IMR-90 (cell line): ENCODE data around the gene TAS2R19. TPM values are rescaled to one million over a fixed set of nuclear protein-coding genes. Genes with fewer than 3 reads are reported as not detected.

Source experiments
- ATAC-seq: fragments of 200-7000 bp; cut with Tn5 transposase; 2 replicates; pipeline ENCODE4 v1.9.1; 2020; ENCODE audit warnings: low read depth, mild to moderate bottlenecking, moderate library complexity
- BruUV-seq: library from RNA; stranded (reverse); fragments of 400-500 nt; replicated peaks from 2 replicates; lab custom pipeline; 2021; lab: Mats Ljungman, UMichigan
- CTCF ChIA-PET: fragments of 300-600 bp; formaldehyde crosslinking; extraction: SDS; loops from one replicate; lab custom pipeline; 2021; ENCODE audit warnings: antibody characterized with exemption; lab: Yijun Ruan, JAX
- POLR2A ChIA-PET: fragments of 300-600 bp; sonication (Branson Sonifier 250); formaldehyde crosslinking; loops from one replicate; lab custom pipeline; 2022; ENCODE audit warnings: antibody characterized with exemption; ENCODE audit not compliant: unreplicated experiment; lab: Charles Lee
- DNase-seq: peaks from one replicate; pipeline ENCODE4 v3.0.0; 2013
- H2AFZ ChIP-seq: replicated peaks from 2 replicates; pipeline ENCODE3; 2013; ENCODE audit warnings: low read length, mild to moderate bottlenecking; ENCODE audit not compliant: poor library complexity
- H2AK5ac ChIP-seq: 2 replicates; pipeline ENCODE4 v1.6.1; 2013; ENCODE audit warnings: low read depth, low read length, inconsistent platforms
- H2AK9ac ChIP-seq: replicated peaks from 2 replicates; pipeline ENCODE3; 2013; ENCODE audit warnings: mild to moderate bottlenecking, low read depth, low read length, moderate library complexity; ENCODE audit not compliant: poor library complexity
- H2BK120ac ChIP-seq: 2 replicates; pipeline ENCODE4 v1.6.1; 2013; ENCODE audit warnings: low read depth, low read length, inconsistent platforms
- H2BK15ac ChIP-seq: 3 replicates; pipeline ENCODE4 v1.6.1; 2013; ENCODE audit warnings: low read depth, low read length, inconsistent platforms
- H2BK20ac ChIP-seq: 2 replicates; pipeline ENCODE4 v1.6.1; 2013; ENCODE audit warnings: low read depth, mild to moderate bottlenecking, inconsistent platforms, low read length, moderate library complexity
- H2BK5ac ChIP-seq: 2 replicates; pipeline ENCODE4 v1.6.1; 2013; ENCODE audit warnings: mild to moderate bottlenecking, low read depth, low read length, inconsistent platforms; ENCODE audit not compliant: poor library complexity, severe bottlenecking
- H3K14ac ChIP-seq: replicated peaks from 2 replicates; pipeline ENCODE4 v1.6.1; 2013; ENCODE audit warnings: low read depth, low read length, inconsistent platforms
- H3K18ac ChIP-seq: 2 replicates; pipeline ENCODE4 v1.6.1; 2013; ENCODE audit warnings: low read depth, low read length, control low read depth
- H3K23ac ChIP-seq: 2 replicates; pipeline ENCODE4 v1.6.1; 2013; ENCODE audit warnings: low read depth, low read length, inconsistent platforms
- H3K27ac ChIP-seq: 2 replicates; pipeline ENCODE4 v1.5.1; 2013; ENCODE audit warnings: mild to moderate bottlenecking, control low read depth, low read length; ENCODE audit not compliant: insufficient read depth
- H3K27me3 ChIP-seq: 2 replicates; pipeline ENCODE4 v1.6.1; 2013; ENCODE audit warnings: low read length; ENCODE audit not compliant: control insufficient read depth, insufficient read depth
- H3K36me3 ChIP-seq: 2 replicates; pipeline ENCODE4 v1.6.1; 2013; ENCODE audit warnings: low read length, mixed read lengths; ENCODE audit not compliant: control insufficient read depth, insufficient read depth
- H3K4ac ChIP-seq: 2 replicates; pipeline ENCODE4 v1.6.1; 2013; ENCODE audit warnings: low read depth, low read length, inconsistent platforms
- H3K4me1 ChIP-seq: 2 replicates; pipeline ENCODE4 v1.6.1; 2013; ENCODE audit warnings: low read length, mixed read lengths; ENCODE audit not compliant: control insufficient read depth, insufficient read depth
- H3K4me2 ChIP-seq: 2 replicates; pipeline ENCODE4 v1.6.1; 2013; ENCODE audit warnings: low read depth, mild to moderate bottlenecking, control low read depth, low read length, moderate library complexity
- H3K4me3 ChIP-seq: 2 replicates; pipeline ENCODE4 v1.5.1; 2013; ENCODE audit warnings: low read depth, mild to moderate bottlenecking, control low read depth, low read length, moderate library complexity; ENCODE audit not compliant: insufficient read depth
- H3K56ac ChIP-seq: 2 replicates; pipeline ENCODE4 v1.6.1; 2013; ENCODE audit warnings: low read length, inconsistent platforms; ENCODE audit not compliant: insufficient read depth; ENCODE audit errors: extremely low read depth
- H3K79me1 ChIP-seq, 2 experiments: 2 replicates each; pipeline ENCODE4 v1.6.1; 2013; ENCODE audit warnings: low read length in 2 of 2, inconsistent platforms in 1 of 2, low read depth in 1 of 2
- H3K9ac ChIP-seq: 2 replicates; pipeline ENCODE4 v1.6.1; 2013; ENCODE audit warnings: low read depth, low read length, control low read depth
- H3K9me1 ChIP-seq: 2 replicates; pipeline ENCODE4 v1.6.1; 2013; ENCODE audit warnings: low read length, inconsistent platforms; ENCODE audit not compliant: insufficient read depth
- H3K9me3 ChIP-seq: 2 replicates; pipeline ENCODE4 v1.6.1; 2013; ENCODE audit warnings: low read length; ENCODE audit not compliant: control insufficient read depth, insufficient read depth
- H4K20me1 ChIP-seq: 2 replicates; pipeline ENCODE4 v1.6.1; 2013; ENCODE audit warnings: low read length, inconsistent platforms; ENCODE audit not compliant: insufficient read depth
- H4K5ac ChIP-seq: 2 replicates; pipeline ENCODE4 v1.6.1; 2013; ENCODE audit warnings: mild to moderate bottlenecking, low read depth, low read length, control low read depth
- H4K8ac ChIP-seq, 2 experiments: 2 replicates each; pipeline ENCODE4 v1.6.1; 2013; ENCODE audit warnings: low read depth in 2 of 2, low read length in 2 of 2, control low read depth in 1 of 2, inconsistent platforms in 1 of 2
- H4K91ac ChIP-seq: 2 replicates; pipeline ENCODE4 v1.6.1; 2013; ENCODE audit warnings: low read depth, low read length, inconsistent platforms; ENCODE audit not compliant: insufficient read depth
- BHLHE40 ChIP-seq: fragments of 150-350 bp; IDR thresholded peaks from 2 replicates; pipeline ENCODE4 v1.6.1; 2016; ENCODE audit warnings: mild to moderate bottlenecking, low read depth, low read length
- CEBPB ChIP-seq: IDR thresholded peaks from 2 replicates; pipeline ENCODE4 v1.6.1; 2012; ENCODE audit warnings: low read depth, low read length, improper control_type of control experiment
- CHD1 ChIP-seq: IDR thresholded peaks from 2 replicates; pipeline ENCODE4 v1.6.1; 2012; ENCODE audit warnings: low read depth, low read length, improper control_type of control experiment
- CTCF ChIP-seq: conservative IDR thresholded peaks from 2 replicates; pipeline ENCODE4 v1.5.1; 2012; ENCODE audit warnings: mild to moderate bottlenecking, low read depth, low read length, improper control_type of control experiment
- ELK1 ChIP-seq: fragments of 150-350 bp; IDR thresholded peaks from 2 replicates; pipeline ENCODE4 v1.6.1; 2016; ENCODE audit warnings: low read depth, mild to moderate bottlenecking, low read length, moderate library complexity, borderline replicate concordance
- FOS ChIP-seq: fragments of 150-350 bp; IDR thresholded peaks from 2 replicates; pipeline ENCODE4 v1.6.1; 2016; ENCODE audit warnings: low read depth, low read length
- MAFK ChIP-seq: IDR thresholded peaks from 2 replicates; pipeline ENCODE4 v1.6.1; 2012; ENCODE audit warnings: low read depth, low read length, improper control_type of control experiment
- MAZ ChIP-seq: IDR thresholded peaks from 2 replicates; pipeline ENCODE4 v1.6.1; 2012; ENCODE audit warnings: low read depth, mild to moderate bottlenecking, low read length, improper control_type of control experiment, moderate library complexity, borderline replicate concordance
- MXI1 ChIP-seq: IDR thresholded peaks from 2 replicates; pipeline ENCODE4 v1.6.1; 2012; ENCODE audit warnings: low read depth, mild to moderate bottlenecking, low read length, moderate library complexity, borderline replicate concordance
- NFE2L2 ChIP-seq: fragments of 150-350 bp; IDR thresholded peaks from 2 replicates; pipeline ENCODE4 v1.6.1; 2016; ENCODE audit warnings: low read depth, mild to moderate bottlenecking, low read length
- POLR2A ChIP-seq: IDR thresholded peaks from 2 replicates; pipeline ENCODE4 v1.6.1; 2012; ENCODE audit warnings: mild to moderate bottlenecking, low read depth, low read length
- RAD21 ChIP-seq: IDR thresholded peaks from 2 replicates; pipeline ENCODE4 v1.6.1; 2012; ENCODE audit warnings: low read length, improper control_type of control experiment
- RCOR1 ChIP-seq: IDR thresholded peaks from 2 replicates; pipeline ENCODE4 v1.6.1; 2012; ENCODE audit warnings: mild to moderate bottlenecking, low read length, improper control_type of control experiment; ENCODE audit not compliant: insufficient replicate concordance
- RFX5 ChIP-seq: IDR thresholded peaks from 2 replicates; pipeline ENCODE4 v1.8.0; 2012; ENCODE audit warnings: low read depth, mild to moderate bottlenecking, low read length, moderate library complexity
- SMC3 ChIP-seq: fragments of 150-350 bp; IDR thresholded peaks from 2 replicates; pipeline ENCODE4 v1.6.1; 2016; ENCODE audit warnings: low read depth, mild to moderate bottlenecking, antibody characterized with exemption, low read length, moderate library complexity
- WGBS, 2 experiments: methylation state at CpG; one replicate each; pipeline versions ENCODE4 v1.1.5 to v1.1.7; 2013; ENCODE audit warnings: missing lambda C conversion rate in 2 of 2; ENCODE audit not compliant: insufficient read length in 1 of 2; ENCODE audit errors: extremely low coverage in 2 of 2; 5-methylcytosine and 5-hydroxymethylcytosine counted together
- dilution Hi-C: fragments of 300-500 bp; cut with HindIII; formaldehyde crosslinking; loops from one replicate; pipeline ENCODE4 v1.14.3; 2018; ENCODE audit warnings: low sequenced_read_pairs; ENCODE audit not compliant: unreplicated experiment
- in situ Hi-C: fragments of 300-500 bp; cut with MboI; formaldehyde crosslinking; loops from 3 replicates; pipeline ENCODE4 v1.14.3; 2019; ENCODE audit warnings: low sequenced_read_pairs, inconsistent platforms, mixed read lengths
- intact Hi-C: fragments of 100-400 bp; cut with micrococcal nuclease; formaldehyde crosslinking; loops from 2 replicates; pipeline ENCODE4 v1.10.0; 2022
- polyA plus RNA-seq, 3 experiments: library from polyadenylated mRNA; depleted of rRNA; stranded (reverse); fragments of >200 nt; gene quantifications; 2 replicates each; pipeline ENCODE4 v1.2.3, GENCODE V29; 2012; ENCODE audit warnings: low replicate concordance in 1 of 3
- total RNA-seq: library from RNA; depleted of rRNA; stranded (reverse); fragments of >200 nt; gene quantifications from 2 replicates; pipeline ENCODE4 v1.2.3, GENCODE V29; 2012
- TF ChIP-seq, protein P1 (sequence below): fragments of 150-350 bp; IDR thresholded peaks from 2 replicates; pipeline ENCODE4 v1.6.1; 2017; ENCODE audit warnings: mild to moderate bottlenecking, antibody characterized with exemption, low read length, low read depth

TAS2R19 gene
- total and polyA plus RNA-seq, 2 of the 4 experiments (the other 2 are of a cell fraction) = 0.24 to 5.0 TPM

- no peak overlapping the region for H3K9ac ChIP-seq
- H3K27me3 ChIP-seq = no peaks in the 10 kb centered on the region
- ATAC-seq (no peak; the same call in 1 of the 2 replicates), DNase-seq (peak; percentile 10)
- in situ Hi-C loops (no loop called here), dilution Hi-C loops (no loop called here), intact Hi-C loops (no loop called here)
- no peak overlapping the region for H4K5ac ChIP-seq
- H3K4ac ChIP-seq = no peak overlapping the region
- no peaks in the 10 kb centered on the region for H4K20me1 ChIP-seq
- no peak overlapping the region for H4K91ac ChIP-seq
- no peak overlapping the region for H3K4me3 ChIP-seq
- ChIA-PET POLR2A (no interaction called here), CTCF (no interaction called here)
- no peak overlapping the region for H2AFZ ChIP-seq
- no peaks in the 10 kb centered on the region for H3K4me1 ChIP-seq
- H3K4me2 ChIP-seq = no peak overlapping the region
- H3K79me1 ChIP-seq = peaks cover 0 to 16% of the 10 kb centered on the region in 2 experiments; a peak in 3 of 4 replicates
- no peak overlapping the region for H2BK120ac ChIP-seq
- BruUV-seq = no TSS peak
- no peak overlapping the region for H3K27ac ChIP-seq
- no peaks in the 10 kb centered on the region for H3K36me3 ChIP-seq
- H4K8ac ChIP-seq = no peak overlapping the region
- H2BK5ac ChIP-seq = no peak overlapping the region
- H3K14ac ChIP-seq = no peak overlapping the region
- peak overlapping the region; percentile 82 for H2AK9ac ChIP-seq
- no peak overlapping the region for H3K23ac ChIP-seq
- H2AK5ac ChIP-seq = no peak overlapping the region
- H2BK20ac ChIP-seq = no peak overlapping the region
- no peak overlapping the region for H3K18ac ChIP-seq
- no peaks in the 10 kb centered on the region for H3K9me1 ChIP-seq
- no peak overlapping the region for H3K56ac ChIP-seq
- no peaks in the 10 kb centered on the region for H3K9me3 ChIP-seq
- no peak overlapping the region for H2BK15ac ChIP-seq
- no peak for TF ChIP-seq CEBPB
- no peak for TF ChIP-seq RAD21
- TF ChIP-seq MAFK = no peak
- TF ChIP-seq, protein P1, sequence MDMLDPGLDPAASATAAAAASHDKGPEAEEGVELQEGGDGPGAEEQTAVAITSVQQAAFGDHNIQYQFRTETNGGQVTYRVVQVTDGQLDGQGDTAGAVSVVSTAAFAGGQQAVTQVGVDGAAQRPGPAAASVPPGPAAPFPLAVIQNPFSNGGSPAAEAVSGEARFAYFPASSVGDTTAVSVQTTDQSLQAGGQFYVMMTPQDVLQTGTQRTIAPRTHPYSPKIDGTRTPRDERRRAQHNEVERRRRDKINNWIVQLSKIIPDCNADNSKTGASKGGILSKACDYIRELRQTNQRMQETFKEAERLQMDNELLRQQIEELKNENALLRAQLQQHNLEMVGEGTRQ = no peak
- TF ChIP-seq RFX5 = no peak
- TF ChIP-seq MAZ = no peak
- TF ChIP-seq NFE2L2 = no peak
- no peak for TF ChIP-seq MXI1
- no peak for TF ChIP-seq BHLHE40
- TF ChIP-seq SMC3 = no peak
- no peak for TF ChIP-seq FOS
- no peak for TF ChIP-seq POLR2A
- no peak for TF ChIP-seq ELK1
- no peak for TF ChIP-seq CTCF
- TF ChIP-seq RCOR1 = no peak
- no peak for TF ChIP-seq CHD1
- WGBS, 2 experiments = no CpG with 5 or more reads among the region's 2 CpGs
Observed at GRCh38 chr12:11067514-11067913, 45.1 kb upstream of the TAS2R19 start.
